Activated CD8-positive, alpha-beta memory T cell treated with anti-CD3 and anti-CD28 coated beads for 36 hours (primary cell): ENCODE results near the gene SLC47A2. TPM values are rescaled to one million over a fixed set of nuclear protein-coding genes. Genes with fewer than 3 reads are reported as not detected.

ENCODE experiments used
- CTCF ChIA-PET: fragments of 350-600 bp; sonication (Branson Sonifier 250); formaldehyde crosslinking; loops from one replicate; lab custom pipeline; 2021; ENCODE audit warnings: antibody characterized with exemption; lab: Charles Lee
- POLR2A ChIA-PET: fragments of 350-600 bp; sonication (Branson Sonifier 250); formaldehyde crosslinking; loops from one replicate; lab custom pipeline; 2021; ENCODE audit warnings: antibody characterized with exemption; lab: Charles Lee
- total RNA-seq, 2 experiments: library from RNA; stranded (reverse); gene quantifications; one replicate each; pipeline ENCODE4 v1.2.3, GENCODE V29; 2021

SLC47A2 gene
- total RNA-seq, 2 experiments from 2014 or later: not detected

- CTCF ChIA-PET: no interaction called here
- POLR2A ChIA-PET: no interaction called here
Measured at GRCh38 chr17:19750020-19750572, 33.7 kb upstream of the SLC47A2 start.

GRCh38 chr17:19748807-19749193 is 32.4 kb upstream of the SLC47A2 start:
- POLR2A ChIA-PET: no interaction called here

GRCh38 chr17:19747829-19748806 is 31.7 kb upstream of the SLC47A2 start, which contains the start of gene ALDH3A1:
Gene ALDH3A1 (minus strand): TSS chr17:19748298. CDS start chr17:19745129, 3,169 bp downstream.
- CTCF ChIA-PET: no interaction called here
- POLR2A ChIA-PET: no interaction called here

More at GRCh38 chr17:19748807-19749193, 32.4 kb upstream of the SLC47A2 start:
- CTCF ChIA-PET: no interaction called here

GRCh38 chr17:19747159-19747719 is 30.9 kb upstream of the SLC47A2 start:
- POLR2A ChIA-PET: interaction anchor here (0.6 kb wide), 1 partner anchor 237 kb away, joined by 4 read pairs; no protein-coding TSS in a partner anchor
- CTCF ChIA-PET: no interaction called here

GRCh38 chr17:19746517-19746916 is 30.1 kb upstream of the SLC47A2 start:
- POLR2A ChIA-PET: no interaction called here
- CTCF ChIA-PET: no interaction called here

GRCh38 chr17:19744922-19745757 is 28.8 kb upstream of the SLC47A2 start:
- ChIA-PET POLR2A (interaction anchor here (0.9 kb wide), 1 partner anchor 367 kb away, joined by 3 read pairs; the partner anchor contains the start of gene MAPK7), CTCF (interaction anchor here (1.1 to 1.8 kb wide), 5 partner anchors 11 to 70 kb away, joined by 3 to 8 read pairs (median 6); no protein-coding TSS in a partner anchor)

DNA sequence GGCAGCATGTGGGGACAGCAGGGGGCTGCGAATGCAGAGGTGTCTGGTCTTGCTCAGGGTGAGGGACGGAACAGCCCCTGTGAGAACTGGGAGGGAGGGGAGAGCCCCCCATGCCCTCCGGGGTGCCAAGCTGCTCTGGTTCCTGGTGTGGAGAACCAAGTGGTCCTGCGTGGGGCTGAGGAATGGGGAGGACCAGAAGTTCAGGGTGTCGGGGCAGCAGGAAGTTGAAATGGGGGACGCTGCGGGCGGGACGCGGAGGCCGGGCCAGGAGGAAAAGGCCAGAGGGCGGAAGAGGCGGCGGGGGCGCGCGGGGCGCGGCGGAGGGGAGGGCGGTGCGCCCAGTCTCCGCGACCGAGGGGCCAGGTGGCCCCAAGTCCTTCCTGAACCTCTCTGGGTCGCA is 28.1 kb upstream of the SLC47A2 start:
- ChIA-PET POLR2A (interaction anchor here (0.9 kb wide), 1 partner anchor 366 kb away, joined by 3 read pairs; the partner anchor contains the start of gene MAPK7), CTCF (interaction anchor here (1.1 to 1.8 kb wide), 5 partner anchors 12 to 70 kb away, joined by 3 to 8 read pairs (median 6); no protein-coding TSS in a partner anchor)

- CTCF ChIA-PET: interaction anchor here (1.6 kb wide), 1 partner anchor 19 kb away, joined by 5 read pairs; no protein-coding TSS in a partner anchor
- POLR2A ChIA-PET: no interaction called here
Measured at GRCh38 chr17:19743101-19744100, 27.0 kb upstream of the SLC47A2 start.

- CTCF ChIA-PET: interaction anchor here (1.6 kb wide), 1 partner anchor 20 kb away, joined by 5 read pairs; no protein-coding TSS in a partner anchor
- POLR2A ChIA-PET: no interaction called here
Measured at GRCh38 chr17:19742495-19742894, 26.1 kb upstream of the SLC47A2 start.

- POLR2A ChIA-PET: no interaction called here
- CTCF ChIA-PET: interaction anchor here (1.6 to 1.8 kb wide), 2 partner anchors 20 to 25 kb away, joined by 5 read pairs; no protein-coding TSS in a partner anchor
Measured at GRCh38 chr17:19741832-19742457, 25.6 kb upstream of the SLC47A2 start.

DNA sequence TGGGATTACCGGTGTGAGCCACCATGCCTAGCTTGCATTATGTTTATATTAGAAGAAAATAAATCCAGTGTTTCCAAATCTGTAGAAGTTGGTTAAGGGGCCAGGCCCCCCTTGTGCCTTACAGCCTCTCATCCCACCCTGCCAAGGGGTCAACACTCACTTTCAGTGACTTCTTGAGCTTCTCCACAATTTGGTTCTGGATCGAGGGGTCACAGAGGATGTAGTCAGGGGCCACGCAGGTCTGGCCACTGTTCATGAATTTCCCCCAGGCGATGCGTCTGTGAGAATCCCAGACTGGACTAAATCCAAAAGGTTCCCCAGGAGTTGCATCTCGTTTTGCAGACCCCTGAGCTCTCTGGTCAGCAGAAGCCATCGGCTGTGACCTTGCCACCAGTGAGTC is 24.5 kb upstream of the SLC47A2 start:
- ChIA-PET CTCF (interaction anchor here (1.3 to 1.8 kb wide), 2 partner anchors 21 to 26 kb away, joined by 5 read pairs; no protein-coding TSS in a partner anchor), POLR2A (no interaction called here)

- CTCF ChIA-PET: interaction anchor here (1.3 to 1.8 kb wide), 2 partner anchors 19 to 27 kb away, joined by 5 read pairs; no protein-coding TSS in a partner anchor
- POLR2A ChIA-PET: interaction anchor here (0.5 to 0.6 kb wide), 2 partner anchors 25 to 532 kb away, joined by 3 to 5 read pairs; no protein-coding TSS in a partner anchor
Measured at GRCh38 chr17:19739241-19740201, 23.1 kb upstream of the SLC47A2 start.

DNA sequence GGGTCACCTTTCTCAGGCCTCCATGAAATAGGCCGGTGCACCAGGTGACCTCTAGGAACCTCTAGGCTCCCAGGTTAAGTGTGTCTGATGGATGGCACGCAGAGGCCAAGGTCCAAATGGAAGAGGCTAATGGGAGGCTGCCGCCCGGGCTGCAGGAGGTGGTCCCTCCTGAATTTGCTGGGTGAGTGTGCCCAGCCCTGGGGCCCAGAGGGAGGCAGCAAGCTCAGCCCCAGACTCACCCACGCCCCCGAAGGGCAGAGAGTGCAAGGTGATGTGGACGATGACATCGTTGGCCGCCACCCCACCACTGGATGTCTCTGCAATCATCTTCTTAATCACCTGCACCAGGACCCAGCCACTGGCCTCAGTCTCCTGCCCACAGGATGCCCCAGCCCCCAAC is 22.4 kb upstream of the SLC47A2 start:
- POLR2A ChIA-PET: no interaction called here
- CTCF ChIA-PET: no interaction called here

DNA sequence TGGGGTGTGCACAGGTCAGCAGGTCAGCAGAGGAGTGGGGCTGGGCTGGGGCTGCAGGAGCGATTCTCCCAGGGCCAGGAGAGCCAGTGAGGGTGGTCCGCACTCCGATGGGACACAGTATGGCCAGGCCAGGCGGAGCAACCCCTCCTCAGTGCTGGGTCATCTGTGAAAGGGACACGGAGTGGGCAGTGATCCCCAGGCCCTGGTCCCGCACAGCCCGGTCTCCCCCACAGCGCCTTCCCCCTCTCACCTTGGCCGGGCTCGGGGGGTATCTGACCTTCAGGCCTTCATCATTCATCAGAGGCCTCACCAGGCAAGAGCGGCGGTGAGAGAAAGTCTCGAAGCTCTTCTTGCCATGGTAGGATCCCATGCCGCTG is 21.7 kb upstream of the SLC47A2 start:
- ChIA-PET POLR2A (no interaction called here), CTCF (no interaction called here)

- POLR2A ChIA-PET: no interaction called here
- CTCF ChIA-PET: no interaction called here
Measured at GRCh38 chr17:19737305-19738072, 21.1 kb upstream of the SLC47A2 start.
